Left hindlimb (tissue), 1 donor: Measurements from ENCODE around the gene SPECC1.
"Not testable (repeated sequence)": the region's sequence is repeated elsewhere in the genome, so short reads cannot be mapped to it uniquely, and the experiment has no call there.

Experiments used
- DNase-seq: peaks from one replicate; pipeline ENCODE4 v3.0.0-alpha.2; 2018

SPECC1 gene

DNA sequence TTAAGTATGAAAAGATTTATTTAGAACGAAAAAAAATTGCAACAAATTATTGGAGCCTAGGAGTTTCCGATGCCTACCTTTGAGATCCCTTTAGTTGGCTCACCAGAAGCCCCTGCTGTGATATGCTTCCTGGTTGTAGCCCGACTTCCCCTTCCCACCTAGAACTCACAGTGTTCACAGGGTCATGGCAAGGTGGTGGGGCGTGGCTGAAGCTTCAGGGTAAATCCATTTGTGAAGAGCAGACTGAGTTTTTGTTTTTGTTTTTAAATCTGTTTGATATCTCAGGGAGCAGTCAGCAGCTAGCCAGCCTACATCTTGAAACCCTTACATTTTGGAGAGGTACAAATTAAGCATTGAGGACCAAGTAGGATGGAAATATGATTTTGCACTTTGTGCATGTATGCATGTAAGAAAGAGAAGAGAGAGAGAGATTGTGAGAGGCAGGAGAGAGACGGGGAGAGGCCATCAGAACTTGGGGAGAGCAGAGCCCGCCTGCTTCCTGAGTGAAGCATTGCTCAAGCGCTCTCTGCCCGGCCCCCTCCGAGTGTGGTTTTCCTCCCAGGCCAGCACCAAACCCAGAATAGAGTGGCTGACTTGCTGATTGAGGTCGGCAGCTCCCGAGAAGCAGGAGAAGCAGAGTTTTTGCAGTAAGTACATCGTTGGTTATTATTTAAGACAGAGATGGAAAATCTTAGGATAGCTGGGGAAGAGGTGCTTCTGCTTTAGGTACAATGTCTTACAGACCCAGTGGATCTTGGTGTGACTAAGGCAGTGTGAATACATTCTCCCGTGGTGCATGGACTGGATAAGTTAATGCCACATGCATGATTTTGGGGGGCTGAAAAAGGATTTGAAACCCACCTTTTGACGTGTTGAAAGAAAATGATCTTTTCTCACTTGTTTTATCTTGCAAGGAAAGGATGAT lies 64.2 kb downstream of the SPECC1 start:
- peak; percentile 64 for DNase-seq

DNA sequence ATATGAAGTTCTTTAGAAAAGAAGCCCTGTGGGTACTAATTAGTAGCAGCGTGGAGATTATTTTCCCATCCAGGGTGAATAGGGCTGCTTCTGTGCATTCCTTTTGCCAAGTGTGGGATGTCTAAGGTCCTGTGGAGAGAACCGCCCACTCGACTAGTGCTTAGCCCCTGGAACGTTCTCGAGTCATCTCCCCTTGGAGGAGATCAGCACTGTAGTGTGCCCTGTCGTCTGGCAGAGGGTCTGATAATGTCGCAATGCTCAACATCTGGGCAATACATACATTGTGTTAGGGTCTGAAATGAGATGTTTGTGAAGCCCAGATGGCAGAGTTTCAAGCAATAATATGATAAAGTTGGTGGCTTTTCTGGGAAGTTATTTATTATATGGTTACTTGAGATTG lies 64.8 kb downstream of the SPECC1 start:
- no peak for DNase-seq

DNA sequence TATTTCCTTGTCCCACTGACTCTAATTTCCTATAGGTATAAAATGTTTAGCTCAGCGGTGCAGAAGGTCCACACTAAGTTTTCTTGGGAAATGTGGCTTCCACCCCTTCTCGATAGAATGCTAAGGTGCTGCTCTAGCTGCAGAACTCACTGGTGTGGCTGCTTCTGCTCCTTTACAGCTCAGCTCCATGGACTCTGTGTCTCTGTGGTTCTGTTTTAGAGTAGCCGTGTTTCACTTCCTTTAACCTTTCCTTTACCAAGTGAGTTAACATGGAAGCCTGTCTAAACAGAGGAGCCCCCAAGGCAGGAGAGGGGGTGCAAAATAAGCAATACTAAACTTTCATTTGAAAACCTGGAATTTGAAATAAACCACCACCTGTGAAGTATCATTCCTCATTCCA lies 65.3 kb downstream of the SPECC1 start:
- DNase-seq = no peak

DNA sequence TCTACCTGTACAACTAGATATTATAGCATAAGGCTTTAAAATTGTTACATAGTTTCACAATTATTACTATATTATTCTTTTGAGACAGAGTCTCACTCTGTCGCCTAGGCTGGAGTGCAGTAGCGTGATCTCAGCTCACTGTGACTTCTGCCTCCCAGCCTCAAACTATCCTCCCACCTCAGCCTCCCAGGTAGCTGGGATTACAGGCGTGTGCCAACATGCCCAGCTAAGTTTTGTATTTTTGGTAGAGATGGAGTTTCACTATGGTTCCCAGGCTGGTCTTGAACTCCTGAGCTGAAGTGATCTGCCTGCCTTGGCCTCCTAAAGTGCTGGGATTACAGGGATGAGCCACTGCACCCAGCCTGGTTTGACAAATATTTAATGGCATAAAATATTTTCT lies 67.0 kb downstream of the SPECC1 start:
- not testable (repeated sequence) for DNase-seq

DNA sequence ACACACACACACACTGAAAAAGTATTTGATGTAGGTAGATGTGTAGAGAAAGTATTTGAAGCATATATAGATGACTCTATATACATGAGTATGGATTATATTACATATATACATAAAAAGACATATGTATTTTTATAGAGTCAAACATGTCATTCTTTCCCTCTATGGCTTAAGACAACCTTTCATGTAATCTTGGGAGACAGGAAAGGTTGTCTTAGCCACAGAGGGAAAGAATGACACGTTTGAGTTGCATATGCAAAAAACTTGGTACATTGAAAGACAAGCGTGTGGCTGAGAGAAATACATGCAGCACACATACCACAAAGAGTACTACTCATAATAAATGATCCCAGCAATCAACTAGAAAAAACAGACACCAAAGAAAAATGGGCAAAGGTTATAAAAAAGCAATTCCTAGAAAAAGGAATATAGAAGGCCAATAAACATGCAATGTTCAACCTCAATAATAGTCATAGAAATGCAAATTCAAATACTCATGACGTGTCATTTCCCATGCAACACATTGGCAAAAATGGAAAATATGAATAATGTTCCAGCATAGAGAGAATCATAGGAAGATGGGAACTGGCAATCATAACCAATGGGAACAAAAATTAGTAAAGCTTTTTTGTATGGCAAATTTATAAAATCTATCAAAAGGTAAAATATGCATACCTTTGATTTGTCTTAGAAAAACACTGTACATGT lies 69.0 kb downstream of the SPECC1 start:
- no peak for DNase-seq

DNA sequence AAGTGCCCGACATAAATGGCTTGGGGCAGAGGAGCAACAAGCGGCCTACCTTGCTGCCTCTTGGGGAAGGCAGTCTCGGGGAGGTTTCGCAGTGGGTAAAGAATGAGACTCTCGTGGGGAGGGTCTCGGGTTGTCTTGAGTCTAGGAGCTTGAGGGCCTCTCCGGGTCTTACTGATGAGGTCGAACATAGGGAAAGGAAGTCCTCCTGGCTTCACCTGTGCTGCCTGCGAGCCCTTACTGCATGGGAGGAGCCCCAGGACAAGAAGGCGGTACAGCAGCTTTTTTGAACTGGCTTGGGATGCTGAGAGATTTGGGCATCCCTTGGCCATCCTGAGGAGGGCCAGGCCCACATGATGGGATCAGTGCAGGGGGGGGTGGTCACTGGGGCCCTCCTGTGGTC lies 71.4 kb downstream of the SPECC1 start:
- no peak for DNase-seq

DNA sequence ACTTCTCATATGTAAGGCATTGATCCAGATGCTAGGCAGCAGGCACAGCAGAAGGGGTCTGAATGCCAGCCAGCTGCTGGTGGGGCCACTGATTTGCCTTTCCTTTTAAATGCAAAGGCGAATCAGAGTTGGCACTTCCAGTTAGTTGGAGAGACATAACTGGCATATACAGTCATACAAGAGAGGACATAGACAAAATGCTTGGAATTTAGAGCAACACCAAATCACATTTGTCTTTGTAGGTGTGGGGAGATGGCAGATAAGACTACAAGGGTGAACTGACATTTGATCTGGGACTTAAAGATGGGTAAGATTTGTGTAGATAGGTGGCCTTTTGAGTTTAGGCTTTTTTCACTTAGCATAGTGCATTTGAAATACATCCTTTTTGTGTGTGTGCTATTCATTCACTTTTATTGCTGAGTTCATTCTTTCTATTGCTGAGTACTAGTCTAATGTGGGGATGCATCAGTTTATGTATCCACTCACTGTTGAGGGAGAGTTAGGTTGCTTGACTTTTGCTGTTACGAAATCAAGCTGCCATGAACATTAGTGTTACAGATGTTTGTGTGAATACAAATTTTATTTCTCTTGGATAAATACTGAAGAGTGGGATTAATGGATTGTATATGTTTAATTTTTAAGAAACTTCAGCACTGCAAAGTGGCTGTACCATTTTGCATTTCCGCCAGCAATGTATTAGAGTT lies 74.1 kb downstream of the SPECC1 start:
- no peak for DNase-seq

DNA sequence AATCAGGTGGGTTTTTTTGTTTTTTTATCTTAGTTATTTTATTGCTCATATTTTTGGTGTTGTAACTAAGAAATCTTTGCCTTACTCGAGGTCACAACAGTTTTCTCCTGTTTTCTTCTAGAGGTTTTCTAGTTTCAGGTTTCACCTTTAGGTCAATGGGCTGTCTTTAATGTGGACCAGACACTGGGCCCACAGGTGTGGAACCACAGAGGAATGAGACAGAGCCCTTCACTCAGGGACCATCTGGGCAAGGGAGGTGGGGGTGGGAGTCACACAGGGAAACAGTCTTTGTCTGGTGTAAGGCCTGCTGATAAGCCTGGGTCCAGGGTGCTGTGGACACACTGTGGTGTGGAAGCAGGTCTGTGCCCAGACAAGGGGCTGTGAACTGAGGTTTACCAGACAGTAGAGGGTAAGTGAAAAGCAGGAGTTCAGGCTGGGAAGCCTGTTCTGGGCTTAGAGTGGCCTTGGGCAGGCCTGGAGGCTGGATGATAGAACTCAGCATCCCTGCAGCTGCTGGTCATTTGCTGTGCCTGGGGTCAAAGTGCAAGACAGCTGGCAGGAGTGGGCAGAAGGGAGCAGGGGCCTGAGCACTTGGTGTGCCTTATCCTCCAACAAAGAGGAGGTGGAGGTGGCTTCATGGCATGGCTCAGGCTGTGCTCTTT lies 75.6 kb downstream of the SPECC1 start:
- no peak for DNase-seq

DNA sequence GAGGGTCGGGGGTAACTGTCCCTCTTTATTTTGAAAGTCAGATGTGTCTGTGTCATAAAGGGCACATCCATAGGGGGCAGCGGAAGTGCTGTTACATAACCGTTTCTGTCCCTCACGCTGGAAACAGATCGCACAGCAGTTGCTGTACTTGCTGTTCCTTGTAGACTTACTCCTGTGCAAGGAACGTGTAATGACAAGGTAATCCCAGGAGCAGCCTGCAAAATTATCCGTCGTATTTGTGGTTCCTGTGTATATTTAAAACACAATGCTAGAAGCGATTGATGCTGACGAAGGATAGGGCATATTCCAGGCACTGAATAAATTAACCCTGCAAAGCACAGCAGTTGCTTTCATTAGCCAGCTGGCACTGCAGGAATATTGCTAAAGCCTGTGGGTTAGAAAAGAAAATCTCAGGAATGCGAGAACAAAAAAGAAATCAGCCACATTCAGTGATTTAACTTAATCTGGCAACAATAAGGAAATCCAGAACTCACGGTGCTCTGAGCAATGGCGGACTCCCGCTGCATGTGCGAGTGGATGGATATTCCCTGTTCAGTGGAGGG lies 76.2 kb downstream of the SPECC1 start:
- no peak for DNase-seq

DNA sequence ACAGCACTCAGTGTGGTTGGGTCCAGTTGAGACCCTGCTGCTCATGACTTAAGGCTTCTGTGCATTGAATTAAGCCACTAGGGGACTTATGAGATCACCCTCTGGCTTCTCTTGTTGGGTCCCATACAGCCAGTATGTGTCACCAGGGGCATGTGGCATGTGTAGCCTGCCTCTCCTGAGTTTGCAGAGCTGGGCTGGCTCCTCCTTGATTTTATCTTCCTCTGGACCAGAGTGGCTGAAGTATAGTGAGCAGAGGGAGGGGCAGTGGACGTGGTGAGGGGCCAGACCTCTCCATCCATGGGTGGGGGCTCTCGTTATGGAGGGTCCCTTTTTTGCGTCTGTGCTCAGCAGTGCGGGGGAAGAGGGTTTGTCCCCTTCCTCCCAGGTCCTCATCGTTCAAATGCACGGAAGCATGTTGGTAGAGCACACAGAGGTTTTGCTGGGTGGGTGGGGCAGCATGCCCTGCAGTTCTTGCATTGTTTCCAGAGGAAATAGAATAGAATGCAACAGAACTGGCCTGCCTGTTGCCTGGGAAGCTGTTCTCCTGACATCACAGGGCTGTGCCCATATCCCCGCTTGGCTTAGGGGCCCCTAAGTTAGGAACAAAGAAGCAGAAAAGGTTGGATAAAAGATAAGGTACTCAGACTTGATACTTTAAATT lies 77.4 kb downstream of the SPECC1 start:
- no peak for DNase-seq

DNA sequence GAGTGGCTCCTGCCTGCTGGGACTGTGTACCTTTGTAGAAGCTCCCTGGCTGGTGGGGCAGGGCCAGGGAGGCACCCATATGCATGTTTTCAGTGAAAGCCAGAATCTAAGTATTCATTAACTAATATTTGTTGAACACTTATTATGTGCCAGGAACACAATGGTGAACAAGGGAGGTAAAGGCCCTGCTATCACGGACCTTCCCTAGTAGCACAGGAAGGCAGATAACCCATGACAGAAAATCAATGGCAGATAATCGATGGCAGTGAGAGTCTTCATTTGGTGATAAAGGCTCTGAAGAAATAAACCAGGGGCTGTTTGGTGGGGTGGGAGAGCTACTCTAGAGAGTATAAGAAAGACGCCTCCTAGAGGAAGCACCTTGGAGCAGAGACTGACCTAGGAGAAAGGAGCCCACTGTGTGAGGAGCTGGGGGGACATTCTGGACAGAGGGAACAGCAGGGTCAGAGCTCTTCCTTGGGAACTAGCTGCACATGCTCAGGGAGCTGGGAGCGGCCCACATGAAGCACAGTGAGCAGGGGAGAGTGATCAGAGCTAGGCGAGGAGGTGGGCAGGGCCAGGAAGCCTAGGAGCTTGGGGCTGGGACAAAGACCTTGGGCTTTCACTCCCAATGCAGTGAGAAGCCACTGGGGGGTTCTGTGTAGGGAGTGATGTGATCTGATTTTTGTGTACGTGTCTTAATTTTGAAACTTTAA lies 78.5 kb downstream of the SPECC1 start:
- no peak for DNase-seq

DNA sequence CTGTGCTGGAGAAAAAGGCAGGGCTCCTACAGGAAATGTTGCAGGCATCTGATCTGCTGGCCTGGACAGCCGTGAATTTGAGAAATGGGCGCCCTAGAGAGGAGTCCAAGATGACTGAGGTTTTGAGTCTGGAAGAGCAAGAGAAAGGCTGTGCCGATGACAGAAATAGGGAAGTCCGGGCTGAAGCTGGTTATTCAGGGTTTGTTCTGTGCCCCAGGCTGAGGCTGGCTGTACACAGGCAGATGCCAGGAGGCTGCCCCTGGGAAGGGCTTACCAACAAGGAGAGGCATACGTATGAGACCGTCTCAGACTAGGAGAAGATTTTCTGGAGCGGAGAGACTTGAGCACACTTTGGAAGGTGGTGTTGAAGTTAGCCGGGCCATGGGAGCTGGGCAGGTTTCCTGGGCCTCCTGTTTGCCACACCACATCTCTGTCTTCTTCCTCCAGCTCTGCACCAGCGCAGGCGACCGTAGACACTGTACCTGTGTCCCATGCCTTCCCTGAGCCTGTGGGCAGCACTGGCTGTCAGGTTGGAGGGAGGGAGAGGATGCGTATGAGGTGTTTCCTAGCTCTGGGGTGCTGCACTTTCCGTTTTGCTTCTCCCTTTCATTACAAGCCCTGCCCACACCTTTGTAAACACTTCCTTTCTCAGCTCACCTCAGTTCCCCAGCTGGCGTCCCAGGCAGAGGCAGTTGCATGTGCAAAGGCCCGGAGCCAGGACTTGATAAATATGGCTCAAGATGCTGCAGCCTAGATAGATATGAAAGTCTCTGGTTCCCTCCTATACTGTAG lies 80.8 kb downstream of the SPECC1 start:
- no peak for DNase-seq

DNA sequence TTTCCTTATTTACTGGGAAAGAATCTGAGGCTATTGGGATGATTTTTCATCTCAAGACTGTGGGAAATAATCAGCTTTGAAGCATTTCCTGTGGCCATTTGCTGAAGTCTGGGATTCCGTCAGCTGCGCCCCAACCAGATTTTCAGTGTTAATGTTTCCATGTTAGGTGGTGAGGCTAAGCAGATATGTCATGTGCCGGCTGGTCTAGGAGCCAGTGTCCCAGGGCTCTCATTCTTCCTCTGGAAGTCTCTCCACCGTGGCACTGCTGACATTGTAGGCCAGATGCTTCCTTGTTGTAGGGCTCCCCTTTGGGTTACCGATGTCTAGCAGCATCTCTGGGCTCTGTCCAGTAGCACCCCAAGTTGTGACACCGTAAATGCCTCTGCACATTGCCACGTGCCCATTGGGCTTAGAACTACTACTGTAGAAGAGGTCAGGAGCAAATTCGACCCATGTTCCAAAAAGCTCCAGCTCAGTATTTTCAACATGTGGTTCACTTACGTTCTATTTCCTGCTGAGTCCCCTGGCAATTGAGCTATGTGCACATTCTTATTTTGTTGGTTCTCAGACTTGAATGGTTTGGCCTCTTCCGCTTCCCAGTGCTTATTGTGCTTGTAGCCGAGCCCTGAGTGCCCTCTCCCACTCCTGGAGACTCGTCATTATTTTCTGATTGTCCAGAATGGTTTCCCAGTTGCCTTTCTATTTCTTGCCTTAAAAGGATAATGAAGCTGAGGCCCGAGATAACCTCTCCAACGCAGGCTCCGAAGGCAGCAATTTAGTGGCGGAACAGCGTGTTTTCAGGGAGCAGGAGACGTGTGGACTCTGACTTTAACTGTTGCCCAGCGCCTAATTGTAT lies 82.2 kb downstream of the SPECC1 start:
- peak; percentile 58 for DNase-seq

DNA sequence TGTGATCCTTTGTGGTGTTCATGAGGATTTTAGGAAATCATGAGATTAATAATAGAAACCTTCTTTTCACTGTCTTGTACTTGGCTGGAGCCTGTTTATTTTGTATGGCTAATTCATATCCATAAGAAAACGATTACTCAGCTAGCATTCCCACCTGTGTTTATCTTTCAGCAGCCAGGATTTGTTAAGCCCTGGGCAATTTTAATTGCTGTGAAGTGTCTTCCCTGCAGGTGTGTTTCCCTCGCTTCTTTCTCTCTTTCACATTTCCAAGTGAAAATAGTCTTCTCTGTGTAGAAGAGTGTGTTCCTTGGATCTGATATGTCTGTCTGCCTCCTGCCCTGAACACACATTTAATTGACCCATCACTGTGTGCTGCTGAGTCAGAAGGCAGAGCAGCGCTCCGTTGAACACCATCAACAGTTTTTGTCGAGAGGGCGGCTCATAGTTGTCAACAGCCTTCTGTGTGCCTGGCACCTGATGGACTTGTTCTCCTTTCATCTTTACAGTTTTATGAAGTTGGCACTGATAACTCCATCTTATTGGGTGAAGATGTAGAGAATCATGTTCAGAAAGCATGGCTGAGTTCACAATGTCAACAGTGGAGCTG lies 83.2 kb downstream of the SPECC1 start:
- DNase-seq = no peak

DNA sequence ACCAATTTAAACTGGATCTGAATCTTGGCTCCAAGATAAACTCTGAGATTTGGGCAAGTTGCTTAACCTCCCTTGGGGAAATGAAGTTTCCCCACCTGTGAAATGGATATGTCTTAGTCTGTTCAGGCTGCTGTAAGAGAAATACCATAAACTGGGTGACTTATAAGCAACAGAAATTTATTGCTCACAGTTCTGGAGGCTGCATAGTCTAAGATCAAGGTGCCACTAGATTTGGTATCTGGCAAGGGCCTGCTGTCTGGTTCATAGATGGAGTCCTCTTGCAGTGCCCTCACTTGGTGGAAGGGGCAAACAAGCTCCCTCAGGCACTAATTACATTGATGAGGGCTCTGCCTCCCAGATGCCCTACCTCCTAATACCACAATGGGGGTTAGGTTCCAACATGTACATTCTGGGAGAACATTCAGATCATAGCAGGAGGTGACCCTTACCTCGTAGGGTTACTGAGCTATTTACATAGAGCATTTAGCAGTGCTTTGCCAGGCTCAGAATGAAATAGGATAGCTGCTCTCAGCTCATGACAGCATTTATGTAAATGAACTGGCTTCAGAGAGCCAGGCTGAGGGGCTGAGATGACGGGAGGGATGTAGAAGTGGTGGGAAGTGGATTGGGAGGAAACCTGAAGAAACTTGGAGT lies 83.9 kb downstream of the SPECC1 start:
- no peak for DNase-seq

DNA sequence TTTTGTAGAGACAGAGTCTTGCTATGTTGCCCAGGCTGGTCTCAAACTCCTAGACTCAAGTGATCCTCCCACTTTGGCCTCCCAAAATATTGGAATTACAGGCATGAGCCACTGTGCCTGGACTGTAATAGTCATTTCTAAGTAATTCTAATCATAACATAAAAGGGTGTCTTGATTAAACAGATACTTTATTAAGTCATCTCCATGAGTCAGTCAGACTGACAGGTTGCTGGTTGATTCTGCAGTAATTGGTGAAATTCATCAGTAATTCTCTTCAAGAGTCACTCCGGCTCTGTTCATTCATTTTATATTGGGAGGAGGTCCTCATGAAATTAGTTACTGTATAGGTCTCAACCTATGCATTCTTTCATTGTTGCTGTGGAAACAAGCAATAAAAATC lies 85.6 kb downstream of the SPECC1 start:
- DNase-seq = no peak

DNA sequence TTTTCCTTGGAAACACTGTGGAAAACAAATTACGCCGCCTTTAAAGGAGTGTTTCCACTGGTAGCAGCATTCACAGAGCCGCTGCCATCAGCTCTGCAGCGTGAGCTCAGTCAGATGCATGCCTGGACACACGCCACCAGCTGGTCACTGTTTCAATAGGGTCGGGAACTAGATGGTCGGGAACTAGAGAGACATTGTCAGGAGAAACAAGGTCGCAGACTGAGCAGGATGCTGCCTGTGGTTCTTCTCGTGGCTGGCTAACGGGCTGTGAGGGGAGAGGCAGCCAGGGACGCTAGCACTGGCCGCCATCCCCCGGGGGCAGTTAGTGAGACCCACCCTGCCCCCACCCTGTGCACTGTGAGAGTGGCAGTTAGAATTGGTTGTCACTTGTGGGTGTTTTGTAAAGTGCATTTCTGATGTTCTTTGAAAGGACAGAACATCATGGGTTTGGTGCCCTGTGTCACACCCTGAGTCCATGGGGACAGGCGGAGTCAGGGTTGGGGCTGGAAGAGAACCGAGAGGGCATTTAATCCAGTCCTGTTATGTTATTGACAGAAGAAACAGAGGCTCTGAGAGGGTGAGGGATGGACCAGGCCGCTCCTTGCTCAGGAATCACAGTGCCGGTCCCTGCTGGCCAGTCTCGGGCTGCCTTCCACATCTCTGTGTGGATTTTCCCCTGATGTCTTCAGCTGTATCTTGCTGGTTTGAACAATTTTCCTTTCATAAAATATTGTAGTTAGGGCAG lies 86.3 kb downstream of the SPECC1 start:
- peak; percentile 78 for DNase-seq

DNA sequence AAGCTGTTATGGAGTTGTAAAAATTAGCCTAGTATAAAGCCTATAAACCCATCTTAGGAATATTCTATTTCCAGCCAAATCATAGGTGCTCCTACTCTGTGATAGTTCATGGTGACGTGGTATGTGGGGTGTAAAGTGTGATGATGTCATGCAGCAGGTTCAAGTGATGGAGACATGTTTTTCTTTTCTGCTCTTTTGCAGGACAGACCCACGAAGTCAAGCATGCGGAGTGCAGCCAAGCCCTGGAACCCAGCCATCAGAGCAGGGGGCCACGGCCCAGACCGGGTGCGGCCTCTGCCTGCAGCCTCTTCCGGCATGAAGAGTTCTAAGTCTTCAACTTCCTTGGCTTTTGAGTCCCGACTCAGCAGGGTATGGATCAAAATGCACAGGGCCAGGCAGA lies 87.3 kb downstream of the SPECC1 start:
- no peak for DNase-seq
